ENCODE results near the gene BCAR3.

Gene BCAR3

GRCh38 chr1:93519199-93519829 is 162.3 kb downstream of the BCAR3 start:
- in situ Hi-C loops (cut with MboI; ENCODE audit: low sequenced_read_pairs): no loop called here

GRCh38 chr1:93518516-93518915 is 163.1 kb downstream of the BCAR3 start:
- in situ Hi-C loops (cut with MboI; ENCODE audit: low sequenced_read_pairs): no loop called here

- in situ Hi-C loops (cut with MboI; ENCODE audit: low sequenced_read_pairs): no loop called here
Measured at GRCh38 chr1:93516164-93516563, 165.5 kb downstream of the BCAR3 start.

All from HL-60/S4 treated with phorbol 12-myristate 13-acetate at 8.2 ng/mL for 4 days and 3 days (cell line).